Caco-2 (cell line): Measurements from ENCODE around the gene DDN. TPM values are rescaled to one million over a fixed set of nuclear protein-coding genes. Genes with fewer than 3 reads are reported as not detected.

Experiments used
- BruUV-seq: library from RNA; stranded (reverse); fragments of 400-500 nt; replicated peaks from 2 replicates; lab custom pipeline; 2021; lab: Mats Ljungman, UMichigan
- CTCF ChIA-PET: fragments of 300-600 bp; sonication (Branson Sonifier 250); formaldehyde crosslinking; loops from one replicate; lab custom pipeline; 2022; ENCODE audit warnings: antibody characterized with exemption; lab: Charles Lee
- POLR2A ChIA-PET: fragments of 300-600 bp; sonication (Branson Sonifier 250); formaldehyde crosslinking; loops from one replicate; lab custom pipeline; 2022; ENCODE audit warnings: antibody characterized with exemption; lab: Charles Lee
- DNase-seq, 2 experiments: peaks; one replicate each; pipeline versions ENCODE4 v3.0.0 to v3.0.0-alpha.2; 2020 to 2022
- H3K27me3 ChIP-seq: replicated peaks from 2 replicates; pipeline ENCODE4 v1.6.0; 2011; ENCODE audit warnings: low read length; ENCODE audit not compliant: control insufficient read depth, insufficient read depth
- H3K36me3 ChIP-seq: 2 replicates; pipeline ENCODE4 v1.5.1; 2011; ENCODE audit warnings: low read length; ENCODE audit not compliant: control insufficient read depth, insufficient read depth
- H3K4me1 ChIP-seq: fragments of 250-450 bp; sonication (Bioruptor Pico); 2 replicates; pipeline ENCODE4 v1.5.1; 2020; ENCODE audit warnings: mild to moderate bottlenecking
- H3K4me3 ChIP-seq: 2 replicates; pipeline ENCODE4 v1.5.1; 2011; ENCODE audit warnings: low read depth, mild to moderate bottlenecking, control low read depth, low read length
- H3K9me3 ChIP-seq: fragments of 250-450 bp; sonication (Bioruptor Pico); 2 replicates; pipeline ENCODE4 v1.5.1; 2020; ENCODE audit warnings: mild to moderate bottlenecking, moderate library complexity
- H3K27ac Mint-ChIP-seq: one replicate; pipeline ENCODE4 v1.8.0; 2022; ENCODE audit warnings: mixed read lengths; ENCODE audit not compliant: unreplicated experiment
- H3K27me3 Mint-ChIP-seq: one replicate; pipeline ENCODE4 v1.8.0; 2022; ENCODE audit warnings: mixed read lengths; ENCODE audit not compliant: insufficient read depth, unreplicated experiment
- H3K36me3 Mint-ChIP-seq: one replicate; pipeline ENCODE4 v1.8.0; 2022; ENCODE audit warnings: mild to moderate bottlenecking, mixed read lengths; ENCODE audit not compliant: insufficient read depth, unreplicated experiment
- H3K4me1 Mint-ChIP-seq: one replicate; pipeline ENCODE4 v1.8.0; 2022; ENCODE audit warnings: low read depth, mixed read lengths; ENCODE audit not compliant: unreplicated experiment
- H3K4me3 Mint-ChIP-seq: one replicate; pipeline ENCODE4 v1.8.0; 2022; ENCODE audit warnings: mild to moderate bottlenecking, moderate library complexity, mixed read lengths; ENCODE audit not compliant: unreplicated experiment
- H3K9me3 Mint-ChIP-seq: one replicate; pipeline ENCODE4 v1.8.0; 2022; ENCODE audit warnings: mixed read lengths; ENCODE audit not compliant: unreplicated experiment
- intact Hi-C: fragments of 100-400 bp; cut with micrococcal nuclease; formaldehyde crosslinking; loops from one replicate; pipeline ENCODE4 v1.10.0; 2022; ENCODE audit not compliant: unreplicated experiment
- total RNA-seq: library from RNA; stranded (reverse); gene quantifications from 2 replicates; pipeline ENCODE4 v1.2.3, GENCODE V29; 2022
- TF ChIP-seq, protein P1 (sequence below), 2 experiments: fragments of 200-600 bp in 1 of 2; IDR thresholded peaks; 1 replicate in 1 of 2; 2 replicates in 1 of 2; pipeline versions ENCODE4 v1.5.1 to v1.8.0; 2011 to 2022; ENCODE audit warnings: antibody characterized with exemption in 1 of 2, control low read depth in 1 of 2, inconsistent platforms in 1 of 2, low read depth in 1 of 2, low read length in 1 of 2, mild to moderate bottlenecking in 1 of 2, moderate library complexity in 1 of 2; ENCODE audit not compliant: insufficient read depth in 1 of 2, severe bottlenecking in 1 of 2, unreplicated experiment in 1 of 2

DDN gene
- total RNA-seq, 1 experiment from 2014 or later: 1.9 TPM

DNA sequence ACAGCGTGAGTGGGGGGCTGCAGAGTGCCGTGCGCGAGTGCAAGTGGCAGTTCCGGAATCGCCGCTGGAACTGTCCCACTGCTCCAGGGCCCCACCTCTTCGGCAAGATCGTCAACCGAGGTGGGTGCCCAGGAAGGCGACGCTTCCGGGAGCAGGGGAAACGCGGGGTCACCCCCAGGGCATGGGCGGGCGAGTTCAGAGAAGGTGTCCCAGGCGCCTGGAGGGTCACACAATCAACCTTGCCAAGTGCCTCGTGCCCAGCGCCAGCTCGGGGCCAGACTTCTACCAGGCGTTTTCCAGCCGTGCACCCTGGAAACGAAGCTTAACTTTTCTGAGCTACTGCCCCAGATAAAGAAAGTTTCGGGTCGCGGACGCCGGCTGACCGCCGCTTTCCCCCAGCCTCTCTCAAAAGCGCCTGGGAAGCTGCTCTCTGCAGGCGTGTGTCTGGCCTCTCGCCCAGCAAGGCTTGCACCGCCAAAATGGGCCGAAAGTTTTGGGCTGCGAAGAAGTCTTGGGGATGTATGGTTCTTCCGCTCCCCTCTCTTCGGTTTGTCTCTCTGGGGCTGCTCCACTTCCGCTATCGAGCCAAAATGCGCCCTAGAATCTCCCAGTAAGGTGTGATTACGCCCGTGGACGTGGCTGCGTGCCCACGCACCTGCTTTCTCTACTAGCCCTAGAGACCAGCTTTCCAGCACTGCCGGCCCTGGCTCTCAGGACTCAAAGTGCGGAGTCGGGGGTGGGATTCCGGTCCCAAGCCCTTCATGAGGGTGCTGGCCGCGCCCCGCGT lies 19.4 kb downstream of the DDN start:
- Histone ChIP-seq H3K4me3 (peak overlapping the region; percentile 48), H3K36me3 (no peaks in the 10 kb centered on the region), H3K27me3 (peaks cover 14% of the 10 kb centered on the region), H3K9me3 (no peaks in the 10 kb centered on the region), H3K4me1 (peaks cover 23% of the 10 kb centered on the region)
- peaks cover 17% of the 10 kb centered on the region for H3K4me1 Mint-ChIP-seq
- ChIA-PET CTCF (interaction anchor here (0.6 to 7.8 kb wide), 21 partner anchors 8 to 418 kb away, joined by 3 to 90 read pairs (median 5); partner anchors contain the start of genes ARF3, DDN, FKBP11 and RHEBL1), POLR2A (no interaction called here)
- H3K4me3 Mint-ChIP-seq: peak overlapping the region; percentile 80
- no peak for DNase-seq
- no peak overlapping the region for H3K27ac Mint-ChIP-seq
- TF ChIP-seq, protein P1, sequence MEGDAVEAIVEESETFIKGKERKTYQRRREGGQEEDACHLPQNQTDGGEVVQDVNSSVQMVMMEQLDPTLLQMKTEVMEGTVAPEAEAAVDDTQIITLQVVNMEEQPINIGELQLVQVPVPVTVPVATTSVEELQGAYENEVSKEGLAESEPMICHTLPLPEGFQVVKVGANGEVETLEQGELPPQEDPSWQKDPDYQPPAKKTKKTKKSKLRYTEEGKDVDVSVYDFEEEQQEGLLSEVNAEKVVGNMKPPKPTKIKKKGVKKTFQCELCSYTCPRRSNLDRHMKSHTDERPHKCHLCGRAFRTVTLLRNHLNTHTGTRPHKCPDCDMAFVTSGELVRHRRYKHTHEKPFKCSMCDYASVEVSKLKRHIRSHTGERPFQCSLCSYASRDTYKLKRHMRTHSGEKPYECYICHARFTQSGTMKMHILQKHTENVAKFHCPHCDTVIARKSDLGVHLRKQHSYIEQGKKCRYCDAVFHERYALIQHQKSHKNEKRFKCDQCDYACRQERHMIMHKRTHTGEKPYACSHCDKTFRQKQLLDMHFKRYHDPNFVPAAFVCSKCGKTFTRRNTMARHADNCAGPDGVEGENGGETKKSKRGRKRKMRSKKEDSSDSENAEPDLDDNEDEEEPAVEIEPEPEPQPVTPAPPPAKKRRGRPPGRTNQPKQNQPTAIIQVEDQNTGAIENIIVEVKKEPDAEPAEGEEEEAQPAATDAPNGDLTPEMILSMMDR (IDR thresholded peaks at IDR 0.05; ENCODE audit: insufficient read depth in 1 of 2, low read depth in 1 of 2, low read length in 1 of 2, severe bottlenecking in 1 of 2, unreplicated experiment in 1 of 2): no peak
- H3K27me3 Mint-ChIP-seq: peaks cover 27% of the 10 kb centered on the region
- peaks cover 23% of the 10 kb centered on the region for H3K36me3 Mint-ChIP-seq
- intact Hi-C loops: loop anchor here (1.0 to 5.0 kb wide), 5 partner anchors 8 to 127 kb away; partner anchors contain the start of genes ARF3, DDX23 and WNT10B
- no peaks in the 10 kb centered on the region for H3K9me3 Mint-ChIP-seq
- BruUV-seq: no TSS peak

DNA sequence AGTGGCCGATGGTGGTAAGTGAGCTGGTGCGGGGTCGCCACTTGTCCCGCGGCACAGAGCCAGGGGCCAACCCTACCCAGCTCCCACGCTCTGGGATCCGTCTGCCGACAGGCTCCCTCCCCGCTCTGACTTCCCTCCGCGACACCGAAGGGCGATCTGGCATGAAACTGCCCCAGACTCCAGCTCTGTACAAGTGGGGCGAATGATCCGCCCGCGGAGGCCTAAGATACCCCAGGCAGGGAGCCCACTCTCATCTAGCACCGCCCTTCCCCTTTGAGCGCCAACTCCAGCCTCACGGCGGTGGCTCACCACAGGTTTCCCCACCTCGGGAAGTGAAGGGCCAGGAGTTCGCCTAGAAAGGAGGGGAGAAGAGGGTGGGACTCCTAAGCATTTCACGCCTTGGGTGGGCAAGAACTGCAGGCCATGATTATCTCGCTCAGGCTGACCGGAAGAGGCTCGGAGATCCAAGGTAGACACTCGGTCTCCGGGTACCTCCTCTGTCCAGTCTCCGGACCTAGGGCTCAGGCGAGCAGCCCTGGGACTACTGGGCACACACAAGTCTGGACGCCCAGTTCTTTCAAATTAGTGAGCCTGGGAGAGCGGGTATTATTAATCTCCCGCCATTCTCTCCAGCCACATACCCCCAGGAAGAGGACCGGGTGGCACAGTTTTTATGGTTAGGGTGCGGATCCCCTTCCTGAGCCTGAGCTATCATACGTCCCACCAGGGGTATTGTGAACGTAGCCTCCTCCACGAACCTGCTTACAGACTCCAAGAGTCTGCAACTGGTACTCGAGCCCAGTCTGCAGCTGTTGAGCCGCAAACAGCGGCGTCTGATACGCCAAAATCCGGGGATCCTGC lies 20.2 kb downstream of the DDN start:
- Histone ChIP-seq H3K9me3 (no peaks in the 10 kb centered on the region), H3K4me3 (peak overlapping the region; percentile 48), H3K4me1 (peaks cover 23% of the 10 kb centered on the region), H3K36me3 (no peaks in the 10 kb centered on the region), H3K27me3 (peaks cover 14% of the 10 kb centered on the region)
- intact Hi-C loops: loop anchor here (2.0 to 5.0 kb wide), 3 partner anchors 22 to 126 kb away; partner anchors contain the start of genes ARF3 and DDX23
- peaks cover 17% of the 10 kb centered on the region for H3K4me1 Mint-ChIP-seq
- no TSS peak for BruUV-seq
- H3K36me3 Mint-ChIP-seq: peaks cover 22% of the 10 kb centered on the region
- no peak overlapping the region for H3K27ac Mint-ChIP-seq
- peak overlapping the region; percentile 80 for H3K4me3 Mint-ChIP-seq
- POLR2A ChIA-PET: interaction anchor here (1.1 kb wide), 1 partner anchor 21 kb away, joined by 4 read pairs; the partner anchor contains the start of gene ARF3
- TF ChIP-seq, protein P1 (IDR thresholded peaks at IDR 0.05; ENCODE audit: insufficient read depth in 1 of 2, low read depth in 1 of 2, low read length in 1 of 2, severe bottlenecking in 1 of 2, unreplicated experiment in 1 of 2): no peak
- no peak for DNase-seq
- CTCF ChIA-PET: interaction anchor here (0.6 to 7.8 kb wide), 12 partner anchors 7 to 418 kb away, joined by 3 to 90 read pairs (median 8); partner anchors contain the start of genes ARF3, DDN and WNT10B
- H3K27me3 Mint-ChIP-seq: peaks cover 28% of the 10 kb centered on the region
- H3K9me3 Mint-ChIP-seq: no peaks in the 10 kb centered on the region
